Fibroblast of skin of back (primary cell): ENCODE results near the gene ANKRD9.

Experiments
- DNase-seq: peaks from one replicate; pipeline ENCODE4 v3.0.0-alpha.2; 2013

Gene ANKRD9

GRCh38 chr14:102497998-102498677 is 11.4 kb downstream of the ANKRD9 start:
- no peak for DNase-seq

- no peak for DNase-seq
Measured at GRCh38 chr14:102496958-102497744, 12.4 kb downstream of the ANKRD9 start.

GRCh38 chr14:102496331-102496691 is 13.3 kb downstream of the ANKRD9 start:
- no peak for DNase-seq

- DNase-seq, result no peak
Measured at GRCh38 chr14:102495491-102496330, 13.9 kb downstream of the ANKRD9 start.

GRCh38 chr14:102493585-102493984 is 16.0 kb downstream of the ANKRD9 start:
- no peak for DNase-seq

- DNase-seq, result no peak
Measured at GRCh38 chr14:102493096-102493495, 16.5 kb downstream of the ANKRD9 start.

GRCh38 chr14:102492531-102492910 is 17.1 kb downstream of the ANKRD9 start:
- DNase-seq, result no peak

GRCh38 chr14:102491786-102492530 is 17.6 kb downstream of the ANKRD9 start:
- no peak for DNase-seq

GRCh38 chr14:102491366-102491765 is 18.2 kb downstream of the ANKRD9 start:
- DNase-seq, result no peak

- no peak for DNase-seq
Measured at GRCh38 chr14:102490456-102490855, 19.1 kb downstream of the ANKRD9 start.

GRCh38 chr14:102487204-102487577 is 22.4 kb downstream of the ANKRD9 start:
- no peak for DNase-seq

- no peak for DNase-seq
Measured at GRCh38 chr14:102486513-102487203, 22.9 kb downstream of the ANKRD9 start.

- DNase-seq, result no peak
Measured at GRCh38 chr14:102485693-102486512, 23.7 kb downstream of the ANKRD9 start.

GRCh38 chr14:102484316-102484715 is 25.3 kb downstream of the ANKRD9 start:
- no peak for DNase-seq

GRCh38 chr14:102481791-102482238 is 27.8 kb downstream of the ANKRD9 start:
- peak; percentile 9 for DNase-seq

GRCh38 chr14:102481371-102481770 is 28.2 kb downstream of the ANKRD9 start:
- DNase-seq, result no peak

- DNase-seq, result no peak
Measured at GRCh38 chr14:102479777-102480176, 29.8 kb downstream of the ANKRD9 start.

GRCh38 chr14:102479107-102479506 is 30.5 kb downstream of the ANKRD9 start:
- DNase-seq, result no peak

GRCh38 chr14:102474934-102475333 is 34.6 kb downstream of the ANKRD9 start:
- no peak for DNase-seq

GRCh38 chr14:102473559-102473958 is 36.0 kb downstream of the ANKRD9 start:
- DNase-seq, result no peak

GRCh38 chr14:102472791-102473150 is 36.8 kb downstream of the ANKRD9 start:
- DNase-seq, result no peak
